HepG2 (cell line): ENCODE data around the gene KCNH6.
A peak's percentile ranks its signal among the peaks of the same experiment; 100 is the strongest.

Source experiments
- CREB1 ChIP-seq, 2 experiments: fragments of 450-650 bp in 1 of 2; IDR thresholded peaks; 2 replicates each; pipeline ENCODE4 v1.6.1; 2016 to 2017; ENCODE audit warnings: control low read depth in 1 of 2, mild to moderate bottlenecking in 1 of 2, missing compliant biosample characterization in 1 of 2, missing genetic modification characterization in 1 of 2
- CTCF ChIP-seq: sonication (generic); formaldehyde crosslinking; IDR thresholded peaks from 2 replicates; pipeline ENCODE4 v1.5.0; 2020; ENCODE audit warnings: mild to moderate bottlenecking, missing genetic modification reagents, moderate library complexity
- MAZ ChIP-seq, 2 experiments: sonication (generic) in 1 of 2; formaldehyde crosslinking in 1 of 2; IDR thresholded peaks; 2 replicates each; pipeline versions ENCODE4 v1.5.0 to v1.6.1; 2012 to 2020; ENCODE audit warnings: low read depth in 2 of 2, mild to moderate bottlenecking in 2 of 2, borderline replicate concordance in 1 of 2, improper control_type of control experiment in 1 of 2, low read length in 1 of 2, missing genetic modification reagents in 1 of 2, moderate library complexity in 1 of 2
- NFE2L1 ChIP-seq: sonication (generic); formaldehyde crosslinking; IDR thresholded peaks from 2 replicates; pipeline ENCODE4 v1.4.0; 2020; ENCODE audit warnings: missing genetic modification reagents, mild to moderate bottlenecking, borderline replicate concordance
- NFIC ChIP-seq: IDR thresholded peaks from 2 replicates; pipeline ENCODE4 v1.6.1; 2012; ENCODE audit warnings: mild to moderate bottlenecking, low read length, inconsistent platforms
- NR2F6 ChIP-seq, 2 experiments: IDR thresholded peaks; 2 replicates each; pipeline ENCODE4 v1.6.1; 2016; ENCODE audit warnings: antibody characterized with exemption in 1 of 2, mild to moderate bottlenecking in 1 of 2
- TOPORS ChIP-seq: sonication (generic); formaldehyde crosslinking; IDR thresholded peaks from 2 replicates; pipeline ENCODE4 v1.8.0; 2023; ENCODE audit warnings: mild to moderate bottlenecking, missing genetic modification reagents
- ZNF225 ChIP-seq: sonication (generic); formaldehyde crosslinking; IDR thresholded peaks from 2 replicates; pipeline ENCODE4 v1.4.0; 2020; ENCODE audit warnings: mild to moderate bottlenecking, missing genetic modification reagents
- ZNF280B ChIP-seq: sonication (generic); formaldehyde crosslinking; IDR thresholded peaks from 2 replicates; pipeline ENCODE4 v1.5.0; 2020; ENCODE audit warnings: missing genetic modification reagents, mild to moderate bottlenecking, borderline replicate concordance
- ZNF558 ChIP-seq: sonication (generic); formaldehyde crosslinking; IDR thresholded peaks from 2 replicates; pipeline ENCODE4 v1.9.0; 2022; ENCODE audit warnings: mild to moderate bottlenecking, missing genetic modification reagents, borderline replicate concordance
- ZNF644 ChIP-seq: IDR thresholded peaks from 2 replicates; pipeline ENCODE4 v1.6.1; 2016; ENCODE audit warnings: low read depth

- no peak for TF ChIP-seq ZNF558 (CRISPR knock-in tag)
- TF ChIP-seq ZNF644 (CRISPR knock-in tag) = no peak
- TF ChIP-seq NFIC = no peak
- TF ChIP-seq CREB1 (IDR thresholded peaks at IDR 0.05) = no peak
- TF ChIP-seq CREB1 (CRISPR knock-in tag; IDR thresholded peaks at IDR 0.05) = no peak
- TF ChIP-seq ZNF225 (CRISPR knock-in tag) = no peak
- no peak for TF ChIP-seq ZNF280B (CRISPR knock-in tag)
- no peak for TF ChIP-seq NFE2L1 (CRISPR knock-in tag)
- no peak for TF ChIP-seq TOPORS
- TF ChIP-seq NR2F6 (IDR thresholded peaks at IDR 0.05) = no peak
- no peak for TF ChIP-seq NR2F6 (CRISPR knock-in tag; IDR thresholded peaks at IDR 0.05)
- peak; percentile 20; the same call in 1 of the 2 replicates for TF ChIP-seq CTCF (CRISPR knock-in tag)
- no peak for TF ChIP-seq MAZ (IDR thresholded peaks at IDR 0.05; ENCODE audit: borderline replicate concordance, low read depth, low read length)
- no peak for TF ChIP-seq MAZ (CRISPR knock-in tag; IDR thresholded peaks at IDR 0.05; ENCODE audit: low read depth)
Measured at GRCh38 chr17:63483655-63484575, 39.2 kb upstream of the KCNH6 start.
